ENCODE data around the gene RAD51B. TPM values are rescaled to one million over a fixed set of nuclear protein-coding genes. Genes with fewer than 3 reads are reported as not detected.

RAD51B gene
- total RNA-seq, 2 donors from 2014 or later = 22.8 to 33.8 TPM

DNA sequence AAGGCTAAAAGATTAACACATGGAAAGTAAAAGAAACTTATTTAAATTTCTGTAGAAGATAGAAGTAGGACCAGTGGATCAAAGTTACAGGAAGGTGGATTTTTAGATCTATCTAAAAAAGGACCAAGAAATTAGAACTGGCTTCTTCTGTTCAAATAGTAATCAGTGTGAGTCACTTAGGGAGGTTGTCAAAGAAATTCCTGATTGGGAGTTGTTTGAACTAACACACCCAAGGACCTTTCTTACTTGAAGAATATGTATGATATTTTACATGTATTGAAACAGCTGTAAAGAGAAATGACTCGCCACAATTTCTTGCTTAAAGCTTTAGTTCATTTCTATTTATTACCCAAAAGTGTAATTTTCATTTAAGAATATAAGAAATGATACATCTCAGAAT is 256.9 kb downstream of the RAD51B start:
- WGBS, 2 experiments (ENCODE audit: insufficient coverage in 1 of 2, insufficient read length in 1 of 2) = no CpG with 5 or more reads among the region's 1 CpG
- peaks cover 21% of the 10 kb centered on the region for H3K9me3 ChIP-seq (ENCODE audit: control insufficient read depth, low read length)
- H3K36me3 ChIP-seq (ENCODE audit: control insufficient read depth, insufficient read depth, low read length) = no peaks in the 10 kb centered on the region

DNA sequence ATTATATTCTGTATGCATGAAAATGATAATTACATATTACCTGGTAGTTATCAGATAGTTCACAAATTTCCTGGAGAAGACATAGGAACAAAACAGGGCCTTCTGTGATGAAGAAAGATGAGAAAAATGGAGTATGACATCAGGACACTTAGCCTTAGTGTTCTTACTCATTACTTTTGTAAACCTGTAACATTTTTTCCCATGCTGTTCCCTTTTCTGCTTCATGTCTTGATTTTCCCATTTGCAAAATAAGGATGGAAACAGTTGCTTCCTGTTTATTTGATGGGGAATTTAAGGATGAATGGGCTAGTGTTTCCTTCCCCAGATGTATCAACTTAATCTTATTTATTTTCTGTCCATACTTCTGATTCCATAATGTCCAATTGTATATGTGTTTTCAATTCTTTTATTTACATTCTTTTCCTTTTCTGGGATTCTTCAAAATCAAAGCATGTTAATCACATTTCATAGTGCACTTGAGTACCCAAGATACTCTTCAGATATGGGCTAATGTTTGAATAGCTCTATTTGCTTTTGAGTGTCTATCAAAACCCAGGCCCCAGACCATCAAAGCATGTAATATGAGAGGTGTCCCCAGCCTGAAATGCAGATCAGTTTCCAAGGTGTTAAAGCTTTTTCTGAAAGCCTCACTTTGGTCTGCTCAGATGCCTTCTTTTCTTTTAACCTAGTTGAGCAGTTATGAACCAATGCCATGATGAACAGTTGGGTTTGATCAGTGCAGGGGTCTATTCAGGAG is 260.5 kb downstream of the RAD51B start:
- no peak overlapping the region for H3K9ac ChIP-seq (ENCODE audit: extremely low read depth, low read length, poor library complexity, severe bottlenecking)
- no peaks in the 10 kb centered on the region for H3K36me3 Mint-ChIP-seq (ENCODE audit: low read depth)
- no peaks in the 10 kb centered on the region for H3K27me3 Mint-ChIP-seq (ENCODE audit: insufficient read depth)
- H3K27ac ChIP-seq (ENCODE audit: low read depth, low read length) = no peak overlapping the region
- H3K36me3 ChIP-seq (ENCODE audit: control insufficient read depth, insufficient read depth, low read length) = no peaks in the 10 kb centered on the region
- H3K27ac Mint-ChIP-seq = no peak overlapping the region
- no peaks in the 10 kb centered on the region for H3K27me3 ChIP-seq (ENCODE audit: control insufficient read depth, insufficient read depth, low read length, poor library complexity, severe bottlenecking)
- no peaks in the 10 kb centered on the region for H3K4me1 ChIP-seq (ENCODE audit: control insufficient read depth, insufficient read depth, low read length)
- DNase-seq = no peak
- H3K4me3 ChIP-seq (ENCODE audit: low read length) = no peak overlapping the region
- TF ChIP-seq, protein P1, sequence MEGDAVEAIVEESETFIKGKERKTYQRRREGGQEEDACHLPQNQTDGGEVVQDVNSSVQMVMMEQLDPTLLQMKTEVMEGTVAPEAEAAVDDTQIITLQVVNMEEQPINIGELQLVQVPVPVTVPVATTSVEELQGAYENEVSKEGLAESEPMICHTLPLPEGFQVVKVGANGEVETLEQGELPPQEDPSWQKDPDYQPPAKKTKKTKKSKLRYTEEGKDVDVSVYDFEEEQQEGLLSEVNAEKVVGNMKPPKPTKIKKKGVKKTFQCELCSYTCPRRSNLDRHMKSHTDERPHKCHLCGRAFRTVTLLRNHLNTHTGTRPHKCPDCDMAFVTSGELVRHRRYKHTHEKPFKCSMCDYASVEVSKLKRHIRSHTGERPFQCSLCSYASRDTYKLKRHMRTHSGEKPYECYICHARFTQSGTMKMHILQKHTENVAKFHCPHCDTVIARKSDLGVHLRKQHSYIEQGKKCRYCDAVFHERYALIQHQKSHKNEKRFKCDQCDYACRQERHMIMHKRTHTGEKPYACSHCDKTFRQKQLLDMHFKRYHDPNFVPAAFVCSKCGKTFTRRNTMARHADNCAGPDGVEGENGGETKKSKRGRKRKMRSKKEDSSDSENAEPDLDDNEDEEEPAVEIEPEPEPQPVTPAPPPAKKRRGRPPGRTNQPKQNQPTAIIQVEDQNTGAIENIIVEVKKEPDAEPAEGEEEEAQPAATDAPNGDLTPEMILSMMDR (conservative IDR thresholded peaks at IDR 0.05) = no peak
- H3K4me3 Mint-ChIP-seq = no peak overlapping the region
- no peaks in the 10 kb centered on the region for H3K9me3 Mint-ChIP-seq
- H3K4me1 Mint-ChIP-seq = peaks cover 20% of the 10 kb centered on the region
- H3K9me3 ChIP-seq (ENCODE audit: control insufficient read depth, low read length) = no peaks in the 10 kb centered on the region

More for the DNA sequence above, 256.9 kb downstream of the RAD51B start:
- Mint-ChIP-seq H3K4me3 (no peak overlapping the region), H3K36me3 (ENCODE audit: low read depth) (peaks cover 8% of the 10 kb centered on the region), H3K27ac (no peak overlapping the region), H3K9me3 (peaks cover 20% of the 10 kb centered on the region), H3K4me1 (peaks cover 24% of the 10 kb centered on the region), H3K27me3 (ENCODE audit: insufficient read depth) (no peaks in the 10 kb centered on the region)
- Histone ChIP-seq H3K4me1 (ENCODE audit: control insufficient read depth, insufficient read depth, low read length) (no peaks in the 10 kb centered on the region), H3K4me3 (ENCODE audit: low read length) (no peak overlapping the region), H3K9ac (ENCODE audit: extremely low read depth, low read length, poor library complexity, severe bottlenecking) (no peak overlapping the region), H3K27me3 (ENCODE audit: control insufficient read depth, insufficient read depth, low read length, poor library complexity, severe bottlenecking) (no peaks in the 10 kb centered on the region), H3K27ac (ENCODE audit: low read depth, low read length) (no peak overlapping the region)
- TF ChIP-seq, protein P1 (conservative IDR thresholded peaks at IDR 0.05) = no peak
- no peak for DNase-seq

DNA sequence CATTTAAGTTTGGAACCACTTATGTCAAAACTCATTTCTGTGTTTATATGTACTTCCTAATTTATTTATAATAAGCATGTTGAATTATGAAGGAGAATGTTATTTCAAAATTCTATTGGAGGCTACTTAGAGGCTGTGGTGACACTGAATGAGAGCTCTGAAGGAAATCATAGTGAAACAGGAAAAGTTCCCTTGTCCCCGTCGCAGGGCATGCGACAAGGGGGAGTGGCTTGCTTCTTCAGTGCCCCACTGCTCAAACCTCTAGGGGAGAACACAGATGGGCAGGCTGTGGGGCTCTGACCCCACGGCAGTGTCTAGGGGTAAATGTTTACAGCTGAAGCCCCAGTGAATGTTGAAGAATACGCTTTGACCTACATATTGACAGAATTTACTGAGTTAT is 261.9 kb downstream of the RAD51B start:
- Histone ChIP-seq H3K9me3 (ENCODE audit: control insufficient read depth, low read length) (no peaks in the 10 kb centered on the region), H3K27me3 (ENCODE audit: control insufficient read depth, insufficient read depth, low read length, poor library complexity, severe bottlenecking) (no peaks in the 10 kb centered on the region), H3K36me3 (ENCODE audit: control insufficient read depth, insufficient read depth, low read length) (no peaks in the 10 kb centered on the region), H3K4me3 (ENCODE audit: low read length) (no peak overlapping the region), H3K4me1 (ENCODE audit: control insufficient read depth, insufficient read depth, low read length) (no peaks in the 10 kb centered on the region), H3K27ac (ENCODE audit: low read depth, low read length) (no peak overlapping the region), H3K9ac (ENCODE audit: extremely low read depth, low read length, poor library complexity, severe bottlenecking) (no peak overlapping the region)
- Mint-ChIP-seq H3K9me3 (no peaks in the 10 kb centered on the region), H3K27me3 (ENCODE audit: insufficient read depth) (no peaks in the 10 kb centered on the region), H3K27ac (no peak overlapping the region), H3K36me3 (ENCODE audit: low read depth) (no peaks in the 10 kb centered on the region), H3K4me1 (peaks cover 14% of the 10 kb centered on the region), H3K4me3 (no peak overlapping the region)
- WGBS, 2 experiments (ENCODE audit: insufficient coverage in 1 of 2, insufficient read length in 1 of 2) = 90% methylated on average over 3 to 4 of the region's 5 CpGs
- TF ChIP-seq, protein P1 (conservative IDR thresholded peaks at IDR 0.05) = no peak
- DNase-seq = no peak

Measured in endodermal cell (in vitro differentiated cells).